ENCODE results near the gene GPR35.

GPR35 gene

DNA sequence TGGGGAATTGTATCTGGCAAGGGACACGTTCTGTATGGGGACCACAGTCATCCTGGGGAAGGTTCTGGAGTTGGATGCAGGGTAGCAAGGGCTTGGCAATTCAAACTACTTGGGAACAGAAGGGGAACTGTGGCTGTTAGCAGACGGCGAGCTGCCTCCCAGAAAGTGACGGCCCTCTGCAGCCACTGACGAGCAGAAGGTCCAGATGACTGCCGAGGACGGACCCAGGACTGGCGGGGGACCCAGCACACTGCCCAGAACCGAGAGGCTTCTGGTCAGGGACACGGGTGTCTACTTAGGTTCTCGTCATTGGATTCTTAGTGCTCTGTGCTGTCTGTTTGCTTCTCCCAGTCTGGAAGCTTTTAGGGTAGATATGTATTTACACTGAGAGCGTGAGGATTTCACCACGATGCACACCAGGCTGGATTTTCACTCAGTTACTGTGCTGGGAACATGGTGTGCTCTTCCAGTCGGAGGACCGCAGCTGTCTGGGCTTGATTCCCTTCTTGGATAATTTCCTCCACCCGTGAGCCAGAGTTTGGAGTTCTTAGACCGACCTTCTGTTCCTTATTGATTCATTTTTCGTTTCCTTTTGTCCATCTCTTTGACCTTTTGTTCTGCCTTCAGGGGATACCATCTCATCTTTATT lies 13.4 kb downstream of the GPR35 start:
- intact Hi-C loops (cut with micrococcal nuclease), result loop anchor here (5.0 kb wide), 1 partner anchor 36 kb away; no protein-coding TSS in a partner anchor
- Mint-ChIP-seq H3K27ac (no peak overlapping the region), H3K4me3 (no peak overlapping the region), H3K4me1 (ENCODE audit: low read depth) (peaks cover 32% of the 10 kb centered on the region), H3K27me3 (peaks cover 15% of the 10 kb centered on the region), H3K36me3 (ENCODE audit: low read depth) (peaks cover 22% of the 10 kb centered on the region), H3K9me3 (peaks cover 6% of the 10 kb centered on the region)

DNA sequence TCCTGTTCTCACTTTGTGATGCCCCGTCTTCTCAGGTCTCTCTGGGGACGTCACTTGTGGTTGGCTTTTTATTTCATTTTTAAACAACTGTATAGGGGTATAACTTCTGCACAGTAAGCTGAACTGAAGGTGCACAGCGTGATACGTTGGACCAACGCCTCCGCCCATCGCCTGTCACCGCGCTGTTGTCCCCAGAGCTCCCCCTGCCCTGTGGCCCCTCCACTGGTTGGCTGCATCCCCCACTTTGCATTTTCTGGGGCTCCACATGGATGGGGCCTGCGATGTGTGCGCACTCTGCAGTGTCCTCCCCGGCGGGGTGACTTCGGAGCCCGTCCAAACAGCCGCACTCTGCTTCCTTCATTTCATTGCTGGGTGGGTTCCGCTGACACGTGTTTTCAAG lies 14.3 kb downstream of the GPR35 start:
- Mint-ChIP-seq H3K27ac (no peak overlapping the region), H3K4me1 (ENCODE audit: low read depth) (peaks cover 24% of the 10 kb centered on the region), H3K27me3 (peaks cover 23% of the 10 kb centered on the region), H3K4me3 (no peak overlapping the region), H3K9me3 (no peaks in the 10 kb centered on the region), H3K36me3 (ENCODE audit: low read depth) (peaks cover 12% of the 10 kb centered on the region)
- intact Hi-C loops (cut with micrococcal nuclease), result loop anchor here (5.0 kb wide), 1 partner anchor 37 kb away; no protein-coding TSS in a partner anchor

DNA sequence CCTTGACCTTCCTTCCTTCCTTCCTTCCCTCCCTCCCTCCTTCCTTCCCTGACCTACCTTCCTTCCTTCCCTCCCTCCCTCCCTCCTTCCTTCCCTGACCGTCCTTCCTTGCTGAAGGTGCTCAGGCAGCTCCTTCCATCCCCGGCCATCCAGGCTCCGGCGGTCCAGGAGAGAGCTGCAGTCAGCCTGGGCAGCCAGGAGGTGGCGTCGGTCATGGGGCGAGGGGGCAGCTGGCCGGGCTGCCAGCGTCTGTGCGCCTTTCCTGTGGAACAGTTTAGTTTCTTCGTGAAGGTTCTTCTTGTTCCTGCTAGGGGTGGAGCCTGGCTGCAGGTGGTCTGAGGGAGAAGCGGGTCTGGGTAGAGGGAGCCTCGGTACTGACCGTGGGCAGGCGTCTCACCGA lies 15.7 kb downstream of the GPR35 start:
- H3K36me3 Mint-ChIP-seq (ENCODE audit: low read depth), result no peaks in the 10 kb centered on the region
- H3K27me3 Mint-ChIP-seq, result peaks cover 27% of the 10 kb centered on the region
- H3K27ac Mint-ChIP-seq, result no peak overlapping the region
- peaks cover 13% of the 10 kb centered on the region for H3K4me1 Mint-ChIP-seq (ENCODE audit: low read depth)
- no peak overlapping the region for H3K4me3 Mint-ChIP-seq
- intact Hi-C loops (cut with micrococcal nuclease), result no loop called here
- no peaks in the 10 kb centered on the region for H3K9me3 Mint-ChIP-seq

DNA sequence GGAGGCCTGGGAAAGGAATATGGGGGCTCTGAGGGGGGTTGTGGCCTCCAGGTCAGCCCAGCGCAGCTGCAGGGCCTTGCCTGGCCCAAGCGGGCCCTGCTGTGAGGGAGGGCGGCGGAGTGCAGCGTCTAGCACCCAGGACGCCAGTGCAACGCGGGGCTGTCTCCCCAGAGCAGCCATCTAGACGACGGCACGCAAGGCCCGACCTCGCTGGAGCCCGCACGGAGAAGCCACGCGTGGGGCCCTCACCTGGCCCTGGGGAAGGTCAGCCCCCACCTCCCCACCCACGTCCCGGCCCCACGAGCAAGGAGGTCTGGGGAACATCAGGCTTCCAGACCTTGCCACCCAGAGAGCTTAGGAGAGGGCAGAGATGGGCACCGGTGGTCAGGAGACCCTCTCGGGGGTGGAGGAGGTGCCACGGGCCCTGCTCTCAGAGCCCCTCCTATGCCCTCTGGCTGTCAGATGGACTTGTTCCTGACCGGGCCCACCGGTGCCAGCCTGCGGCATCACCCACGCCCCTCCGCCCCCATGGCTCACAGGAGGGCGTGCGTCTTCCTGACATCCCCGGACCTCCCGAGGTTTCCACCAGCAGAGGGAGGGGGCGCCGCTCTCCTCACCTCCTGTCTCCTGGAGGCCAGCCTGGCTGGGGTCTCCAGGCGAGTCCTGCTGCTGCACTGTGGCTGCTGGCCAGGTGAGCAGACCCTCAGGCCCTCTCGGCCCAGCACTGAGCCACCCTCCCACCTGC lies 17.0 kb downstream of the GPR35 start:
- intact Hi-C loops (cut with micrococcal nuclease), result no loop called here
- no peaks in the 10 kb centered on the region for H3K36me3 Mint-ChIP-seq (ENCODE audit: low read depth)
- no peak overlapping the region for H3K4me3 Mint-ChIP-seq
- peaks cover 19% of the 10 kb centered on the region for H3K4me1 Mint-ChIP-seq (ENCODE audit: low read depth)
- no peaks in the 10 kb centered on the region for H3K9me3 Mint-ChIP-seq
- H3K27me3 Mint-ChIP-seq, result peaks cover 29% of the 10 kb centered on the region
- H3K27ac Mint-ChIP-seq, result no peak overlapping the region

DNA sequence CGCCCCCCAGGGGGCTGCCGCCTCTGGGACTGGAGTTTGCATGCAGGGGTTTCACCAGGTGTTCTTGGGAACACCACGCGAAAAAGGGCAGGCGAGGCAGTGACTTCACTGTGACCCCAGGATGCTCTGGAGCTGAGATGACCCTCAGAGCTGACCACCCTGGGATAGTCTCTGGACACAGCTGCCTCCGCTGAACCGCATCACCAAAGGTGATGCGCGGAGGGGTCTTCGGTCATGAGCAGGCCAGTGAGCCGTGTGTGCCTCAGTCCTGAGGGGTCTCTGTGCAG lies 17.5 kb downstream of the GPR35 start:
- Mint-ChIP-seq H3K27me3 (peaks cover 32% of the 10 kb centered on the region), H3K4me3 (no peak overlapping the region), H3K4me1 (ENCODE audit: low read depth) (peaks cover 23% of the 10 kb centered on the region)

DNA sequence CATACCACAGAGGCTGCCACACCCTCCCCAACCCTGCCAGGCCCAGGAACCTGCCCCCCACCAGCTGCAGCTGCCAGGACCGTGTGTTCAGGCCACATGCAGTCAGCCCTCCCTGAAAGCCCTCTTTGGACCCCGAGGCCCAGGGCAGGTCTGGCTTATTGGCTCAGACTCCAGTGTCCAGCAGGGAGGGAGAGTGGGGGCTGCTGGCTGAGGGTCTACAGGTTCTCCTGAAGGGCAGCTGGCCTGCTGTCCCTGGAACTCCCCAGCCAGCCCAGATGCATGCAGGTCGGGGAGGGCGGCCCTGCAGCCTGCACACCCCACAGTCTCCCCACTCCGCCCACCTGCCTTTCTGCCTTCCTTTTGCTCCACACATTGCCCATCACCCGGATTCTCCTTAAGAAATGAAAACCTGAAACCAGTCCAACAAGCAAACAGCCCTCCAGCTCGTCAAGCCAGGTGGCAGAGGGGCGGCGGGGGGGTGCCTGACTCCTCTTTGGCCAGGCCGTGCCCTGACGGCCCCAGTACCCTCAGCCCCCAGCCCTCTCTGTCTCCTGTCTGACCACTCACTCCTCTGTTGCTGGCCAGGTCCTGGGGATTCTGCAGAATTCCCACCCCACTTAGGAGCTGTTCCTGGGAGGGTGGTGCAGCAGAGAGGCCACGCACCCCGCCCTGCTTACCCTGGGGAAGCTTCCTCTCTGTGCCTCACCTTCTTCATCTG lies 18.0 kb downstream of the GPR35 start:
- Mint-ChIP-seq H3K4me1 (ENCODE audit: low read depth) (peaks cover 26% of the 10 kb centered on the region), H3K9me3 (no peaks in the 10 kb centered on the region), H3K4me3 (no peak overlapping the region), H3K36me3 (ENCODE audit: low read depth) (no peaks in the 10 kb centered on the region), H3K27ac (no peak overlapping the region), H3K27me3 (peaks cover 33% of the 10 kb centered on the region)
- intact Hi-C loops (cut with micrococcal nuclease), result no loop called here

More for the DNA sequence above, 17.5 kb downstream of the GPR35 start:
- Mint-ChIP-seq H3K36me3 (ENCODE audit: low read depth) (no peaks in the 10 kb centered on the region), H3K27ac (no peak overlapping the region), H3K9me3 (no peaks in the 10 kb centered on the region)
- intact Hi-C loops (cut with micrococcal nuclease), result no loop called here

DNA sequence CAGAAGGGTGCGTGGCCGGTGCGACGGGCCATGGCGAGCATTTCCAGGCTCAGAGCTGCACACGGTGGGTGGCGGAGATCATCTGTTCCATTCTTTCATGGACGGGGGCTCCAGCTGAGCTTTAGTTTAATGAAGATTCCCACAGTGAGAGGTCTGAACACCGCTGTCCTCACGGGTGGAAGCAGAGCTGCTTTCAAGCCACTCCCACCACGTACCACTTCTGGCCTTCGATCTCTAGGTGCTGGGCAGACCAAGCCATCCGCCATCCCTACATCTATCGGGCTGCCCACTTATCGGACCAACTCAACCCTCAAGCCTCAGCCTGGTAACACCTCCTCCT lies 18.5 kb downstream of the GPR35 start:
- Mint-ChIP-seq H3K4me1 (ENCODE audit: low read depth) (peaks cover 26% of the 10 kb centered on the region), H3K9me3 (no peaks in the 10 kb centered on the region), H3K27me3 (peaks cover 38% of the 10 kb centered on the region), H3K36me3 (ENCODE audit: low read depth) (no peaks in the 10 kb centered on the region), H3K4me3 (no peak overlapping the region), H3K27ac (no peak overlapping the region)
- intact Hi-C loops (cut with micrococcal nuclease), result no loop called here

DNA sequence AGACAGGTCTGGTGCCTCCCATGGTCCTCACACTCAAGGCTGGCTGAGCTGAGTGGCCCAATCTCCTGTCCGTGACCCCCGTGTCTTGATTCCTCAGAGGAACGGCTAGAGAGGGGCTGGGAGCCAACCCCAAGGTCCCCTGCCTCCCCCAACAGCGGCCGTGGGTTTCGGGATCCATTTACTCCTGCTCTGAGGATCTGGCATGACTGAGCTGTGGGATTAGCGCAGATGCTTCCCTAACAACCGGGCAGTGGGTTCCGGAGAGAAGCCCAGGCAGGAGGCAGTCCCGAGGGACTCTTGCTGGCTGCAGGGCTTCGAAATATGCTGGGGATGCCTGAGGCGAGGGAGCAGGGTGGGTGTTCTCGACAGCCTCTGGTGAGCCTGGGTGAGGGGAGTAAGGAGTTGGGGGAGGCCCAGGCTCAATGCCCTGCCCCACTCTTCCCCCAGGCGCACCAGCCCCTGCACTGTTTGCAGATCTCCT lies 18.9 kb downstream of the GPR35 start:
- no peak overlapping the region for H3K27ac Mint-ChIP-seq
- intact Hi-C loops (cut with micrococcal nuclease), result no loop called here

DNA sequence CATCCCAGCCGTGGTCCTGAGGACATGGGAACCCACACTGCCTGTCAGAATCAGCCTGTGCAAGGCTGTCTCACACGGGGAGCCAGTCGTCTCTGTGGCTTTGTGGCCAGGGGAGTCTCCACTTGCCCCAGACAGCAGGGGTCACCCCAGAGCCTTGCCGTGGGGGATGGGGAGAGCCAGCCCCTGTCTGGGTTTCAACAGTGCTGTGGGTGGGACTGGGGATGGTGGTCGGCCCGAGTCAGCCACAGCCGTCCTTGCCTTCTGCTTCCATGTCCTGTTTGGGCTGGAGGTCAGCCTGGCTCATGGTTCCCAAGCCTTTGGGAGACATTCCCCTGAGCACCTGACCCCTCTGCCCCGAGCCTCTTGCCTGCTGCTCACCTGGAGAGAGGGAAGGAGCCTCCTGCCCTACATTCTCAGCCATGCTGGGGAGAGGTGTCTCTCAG lies 19.6 kb downstream of the GPR35 start:
- intact Hi-C loops (cut with micrococcal nuclease), result no loop called here
- H3K4me3 Mint-ChIP-seq, result no peak overlapping the region
- H3K27me3 Mint-ChIP-seq, result peaks cover 47% of the 10 kb centered on the region
- no peaks in the 10 kb centered on the region for H3K36me3 Mint-ChIP-seq (ENCODE audit: low read depth)
- H3K4me1 Mint-ChIP-seq (ENCODE audit: low read depth), result peaks cover 32% of the 10 kb centered on the region
- no peaks in the 10 kb centered on the region for H3K9me3 Mint-ChIP-seq
- no peak overlapping the region for H3K27ac Mint-ChIP-seq

More for the DNA sequence above, 18.9 kb downstream of the GPR35 start:
- peaks cover 42% of the 10 kb centered on the region for H3K27me3 Mint-ChIP-seq
- H3K4me3 Mint-ChIP-seq, result no peak overlapping the region
- peaks cover 27% of the 10 kb centered on the region for H3K4me1 Mint-ChIP-seq (ENCODE audit: low read depth)
- no peaks in the 10 kb centered on the region for H3K36me3 Mint-ChIP-seq (ENCODE audit: low read depth)
- H3K9me3 Mint-ChIP-seq, result no peaks in the 10 kb centered on the region

DNA sequence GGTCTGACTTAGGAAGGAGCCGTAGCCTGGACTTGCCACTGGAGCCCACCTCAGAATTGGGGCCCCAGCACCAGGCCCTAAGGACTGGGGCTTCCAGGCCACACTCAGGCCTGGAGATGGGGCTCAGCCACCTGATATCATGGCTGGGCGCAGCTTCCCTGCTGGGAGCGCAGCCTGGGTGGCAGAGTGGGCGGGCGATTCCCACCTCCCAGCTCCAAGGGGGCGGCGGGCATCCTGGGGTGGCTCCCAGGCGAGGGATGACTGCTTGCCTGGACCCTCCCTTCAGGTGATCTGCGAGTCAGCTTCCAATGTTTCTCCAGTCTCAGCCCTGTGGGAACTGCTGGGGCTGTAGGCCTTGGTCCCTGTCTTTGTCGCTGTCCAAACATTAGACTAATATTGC lies 20.1 kb downstream of the GPR35 start:
- intact Hi-C loops (cut with micrococcal nuclease), result no loop called here
- Mint-ChIP-seq H3K9me3 (no peaks in the 10 kb centered on the region), H3K27ac (no peak overlapping the region), H3K27me3 (peaks cover 50% of the 10 kb centered on the region), H3K36me3 (ENCODE audit: low read depth) (no peaks in the 10 kb centered on the region), H3K4me3 (no peak overlapping the region), H3K4me1 (ENCODE audit: low read depth) (peaks cover 32% of the 10 kb centered on the region)

DNA sequence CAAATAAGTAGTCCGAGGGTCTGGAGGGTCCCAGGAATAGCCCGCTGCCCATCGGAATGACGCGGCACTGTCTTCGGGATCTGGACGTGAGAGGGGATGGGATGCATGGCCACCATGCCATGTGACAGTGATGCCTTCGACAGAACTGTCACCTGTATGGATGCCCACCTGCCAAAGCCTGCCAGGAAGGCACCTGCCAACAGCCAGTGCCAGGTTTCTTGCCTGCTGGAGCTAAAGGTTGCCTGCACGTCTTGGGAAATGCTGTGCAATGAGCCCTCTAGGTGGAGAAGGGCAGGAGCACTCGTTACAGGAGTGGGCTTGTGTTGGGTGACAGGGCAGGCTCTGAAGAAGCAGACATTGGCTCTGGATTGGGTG lies 20.5 kb downstream of the GPR35 start:
- H3K9me3 Mint-ChIP-seq, result no peaks in the 10 kb centered on the region
- no peaks in the 10 kb centered on the region for H3K36me3 Mint-ChIP-seq (ENCODE audit: low read depth)
- no peak overlapping the region for H3K4me3 Mint-ChIP-seq
- intact Hi-C loops (cut with micrococcal nuclease), result no loop called here
- peaks cover 32% of the 10 kb centered on the region for H3K4me1 Mint-ChIP-seq (ENCODE audit: low read depth)
- peaks cover 53% of the 10 kb centered on the region for H3K27me3 Mint-ChIP-seq
- no peak overlapping the region for H3K27ac Mint-ChIP-seq

DNA sequence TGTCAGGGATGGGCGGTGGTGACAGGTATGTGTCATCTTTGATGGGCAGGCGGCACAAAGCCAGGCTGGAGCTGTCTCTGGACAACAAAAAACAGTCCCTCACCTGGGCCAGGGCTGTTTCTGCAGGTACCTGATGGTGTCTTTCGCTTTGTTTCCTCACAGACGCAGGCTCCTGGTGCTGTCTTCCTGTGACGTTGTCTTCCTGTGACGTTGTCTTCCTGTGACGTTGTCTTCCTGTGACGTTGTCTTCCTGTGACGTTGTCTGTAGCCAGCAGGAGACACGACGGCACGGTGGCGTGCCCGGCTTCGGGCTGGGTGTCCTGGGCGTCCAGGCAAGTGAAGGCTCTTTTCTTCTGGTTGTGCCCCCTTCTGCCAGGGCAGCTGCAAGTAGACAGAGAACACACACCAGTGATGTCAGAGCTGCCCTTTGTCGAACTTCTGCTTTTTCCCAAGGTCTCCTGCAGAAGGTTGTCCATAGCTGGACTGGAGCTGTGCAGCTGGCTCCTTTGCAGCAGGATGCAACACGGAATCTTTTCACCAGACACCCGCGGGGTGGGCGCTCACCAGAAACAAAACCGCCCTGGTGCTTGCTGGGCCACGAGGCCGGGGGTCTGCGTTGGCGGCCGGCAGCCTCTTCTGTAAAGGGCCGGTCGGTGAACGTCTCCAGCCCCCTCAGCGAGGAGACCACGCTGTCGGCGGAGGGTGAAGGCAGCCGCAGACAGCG lies 21.1 kb downstream of the GPR35 start:
- H3K27ac Mint-ChIP-seq, result peak overlapping the region; percentile 8
- no peaks in the 10 kb centered on the region for H3K36me3 Mint-ChIP-seq (ENCODE audit: low read depth)
- H3K4me1 Mint-ChIP-seq (ENCODE audit: low read depth), result peaks cover 28% of the 10 kb centered on the region
- peak overlapping the region; percentile 1 for H3K4me3 Mint-ChIP-seq
- H3K27me3 Mint-ChIP-seq, result peaks cover 55% of the 10 kb centered on the region
- peaks cover 4% of the 10 kb centered on the region for H3K9me3 Mint-ChIP-seq
- intact Hi-C loops (cut with micrococcal nuclease), result no loop called here

DNA sequence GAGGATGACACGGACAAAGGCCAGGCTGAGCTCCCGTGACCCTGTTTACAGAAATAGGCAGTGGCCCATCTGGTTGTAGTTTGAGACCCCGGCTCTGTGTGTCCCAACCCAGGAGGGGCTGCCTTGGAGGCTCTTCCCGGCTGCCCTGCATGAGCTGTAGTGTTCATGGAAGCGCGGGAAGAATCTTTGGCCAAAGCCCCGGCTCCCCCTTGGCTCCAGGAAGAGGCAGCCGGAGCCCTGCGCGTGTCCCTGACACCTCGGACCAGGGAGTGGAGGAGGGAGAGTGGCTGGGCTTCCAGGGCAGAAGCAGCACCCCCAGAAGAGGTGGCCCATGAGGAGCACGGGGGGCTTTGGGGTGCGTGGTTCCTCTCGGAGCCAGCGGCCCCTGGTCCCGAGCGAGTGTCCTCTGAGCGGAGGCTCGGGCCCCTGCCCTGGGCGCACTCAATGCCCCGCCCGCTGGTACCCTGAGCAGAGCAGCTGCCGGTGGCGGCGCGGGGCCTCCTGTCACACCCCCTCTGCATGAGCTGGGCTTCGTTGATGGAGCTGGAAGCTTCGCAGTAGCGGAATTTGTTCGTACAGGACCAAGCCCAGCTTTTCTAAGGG lies 21.7 kb downstream of the GPR35 start:
- H3K9me3 Mint-ChIP-seq, result peaks cover 10% of the 10 kb centered on the region
- H3K36me3 Mint-ChIP-seq (ENCODE audit: low read depth), result no peaks in the 10 kb centered on the region
- H3K27ac Mint-ChIP-seq, result no peak overlapping the region
- no peak overlapping the region for H3K4me3 Mint-ChIP-seq
- intact Hi-C loops (cut with micrococcal nuclease), result no loop called here
- peaks cover 31% of the 10 kb centered on the region for H3K4me1 Mint-ChIP-seq (ENCODE audit: low read depth)
- H3K27me3 Mint-ChIP-seq, result peaks cover 59% of the 10 kb centered on the region

Data from dendritic cell treated with granulocyte-macrophage colony-stimulating factor and Interleukin-4, amounts not matched to agents 40 ng/mL and 50 ng/mL, for 4 days (primary cell).